IgD-negative memory B cell (primary cell): ENCODE measurements around the gene SLC22A4. TPM values are rescaled to one million over a fixed set of nuclear protein-coding genes. Genes with fewer than 3 reads are reported as not detected.
A peak's percentile ranks its signal among the peaks of the same experiment; 100 is the strongest.

Experiments
- H3K27ac Mint-ChIP-seq, 3 donors: one replicate each; pipeline ENCODE4 v1.8.0; 2020 to 2022; ENCODE audit warnings: mild to moderate bottlenecking in 3 of 3, mixed read lengths in 3 of 3, moderate library complexity in 1 of 3
- H3K27me3 Mint-ChIP-seq: one replicate; pipeline ENCODE4 v1.8.0; 2021; ENCODE audit warnings: mixed read lengths
- H3K36me3 Mint-ChIP-seq: one replicate; pipeline ENCODE4 v1.8.0; 2020; ENCODE audit warnings: mild to moderate bottlenecking, mixed read lengths
- H3K4me1 Mint-ChIP-seq, 3 donors: one replicate each; pipeline ENCODE4 v1.8.0; 2020 to 2022; ENCODE audit warnings: mixed read lengths in 3 of 3, mild to moderate bottlenecking in 1 of 3
- H3K4me3 Mint-ChIP-seq, 4 donors: one replicate each; pipeline ENCODE4 v1.8.0; 2020 to 2022; ENCODE audit warnings: mild to moderate bottlenecking in 4 of 4, mixed read lengths in 4 of 4, moderate library complexity in 3 of 4
- H3K9me3 Mint-ChIP-seq, 3 donors: one replicate each; pipeline ENCODE4 v1.8.0; 2020 to 2021; ENCODE audit warnings: mixed read lengths in 3 of 3, mild to moderate bottlenecking in 1 of 3
- polyA plus RNA-seq: library from polyadenylated mRNA; unstranded; fragments of 300-500 nt; fragmentation: Illumina TruSeq; gene quantifications from one replicate; pipeline ENCODE4 v1.2.3, GENCODE V29; 2021

The SLC22A4 gene
- polyA plus RNA-seq, 1 donor from 2014 or later: not detected

DNA sequence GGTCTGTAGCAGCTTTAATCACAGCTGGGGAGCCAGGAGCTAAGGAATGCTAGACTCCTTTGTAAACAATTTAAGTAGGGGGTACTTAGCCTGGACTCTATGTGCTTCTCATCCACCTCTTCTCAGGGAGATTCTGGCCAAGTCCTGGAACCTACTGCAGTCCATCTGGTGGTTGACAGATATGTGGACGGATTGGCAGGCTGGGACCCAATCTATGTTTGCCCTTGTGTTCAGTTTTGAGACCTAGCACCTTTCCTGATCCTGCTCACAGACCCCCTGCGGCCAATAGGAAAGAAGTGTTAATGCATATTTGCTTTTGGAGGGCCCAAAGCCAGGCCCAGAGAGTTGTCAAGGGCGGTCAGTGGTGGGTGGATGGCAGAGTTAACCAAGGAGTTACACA lies 81.8 kb downstream of the SLC22A4 start:
- Mint-ChIP-seq H3K4me1 (peaks cover 6 to 8% (median 7%) of the 10 kb centered on the region in 3 donors), H3K4me3 (no peak overlapping the region), H3K27ac (no peak overlapping the region), H3K27me3 (no peaks in the 10 kb centered on the region), H3K9me3 (no peaks in the 10 kb centered on the region), H3K36me3 (no peaks in the 10 kb centered on the region)

DNA sequence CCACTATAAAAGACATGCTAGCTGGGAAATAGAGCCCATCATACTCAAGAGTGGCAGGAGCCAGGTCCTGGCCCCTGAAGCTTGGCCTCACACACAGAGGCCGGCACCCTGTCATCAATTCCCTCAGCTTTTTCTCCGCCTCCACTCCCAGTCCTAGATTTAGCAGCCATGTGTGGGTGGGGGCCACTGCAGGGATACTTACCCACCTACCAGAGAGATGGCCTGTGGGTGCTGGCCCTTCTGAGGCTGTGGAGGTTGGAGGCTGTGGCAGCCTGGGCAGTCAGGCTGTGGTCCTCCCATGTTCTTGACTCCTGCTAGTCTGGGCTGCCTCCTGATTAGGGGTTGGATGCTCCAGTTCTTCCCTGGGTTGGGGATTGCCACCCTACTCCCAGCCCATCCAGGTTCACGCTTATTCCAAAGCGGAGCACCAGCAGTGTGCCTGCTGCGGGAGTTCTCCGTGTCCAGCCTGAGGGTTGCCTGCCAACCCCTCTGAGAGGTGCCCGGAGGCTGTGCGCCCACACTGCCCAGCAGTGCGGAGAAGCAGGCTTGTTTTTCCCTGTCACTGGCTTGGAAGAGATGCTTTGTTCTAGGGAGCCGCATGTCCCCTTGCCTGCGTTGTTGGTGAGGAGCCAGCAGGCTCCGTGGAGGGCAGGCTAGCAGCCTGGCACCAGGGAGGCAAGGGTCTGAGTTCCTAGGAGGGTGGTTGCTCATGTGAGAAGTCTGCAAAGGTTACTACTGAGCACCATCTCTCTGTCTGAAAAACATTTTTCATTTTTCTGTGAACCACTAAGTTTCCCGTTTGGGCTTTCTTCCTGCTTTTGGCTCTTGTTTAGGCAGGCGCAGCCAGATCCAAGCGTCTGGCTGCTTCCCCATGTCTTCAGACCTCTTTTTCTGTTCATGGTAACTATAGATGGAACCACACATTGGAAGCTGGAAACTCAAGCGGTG lies 82.8 kb downstream of the SLC22A4 start:
- no peak overlapping the region for H3K4me3 Mint-ChIP-seq
- no peaks in the 10 kb centered on the region for H3K36me3 Mint-ChIP-seq
- no peaks in the 10 kb centered on the region for H3K9me3 Mint-ChIP-seq
- no peak overlapping the region for H3K27ac Mint-ChIP-seq
- peaks cover 0 to 2% (median 0%) of the 10 kb centered on the region in 3 donors for H3K4me1 Mint-ChIP-seq
- no peaks in the 10 kb centered on the region for H3K27me3 Mint-ChIP-seq

DNA sequence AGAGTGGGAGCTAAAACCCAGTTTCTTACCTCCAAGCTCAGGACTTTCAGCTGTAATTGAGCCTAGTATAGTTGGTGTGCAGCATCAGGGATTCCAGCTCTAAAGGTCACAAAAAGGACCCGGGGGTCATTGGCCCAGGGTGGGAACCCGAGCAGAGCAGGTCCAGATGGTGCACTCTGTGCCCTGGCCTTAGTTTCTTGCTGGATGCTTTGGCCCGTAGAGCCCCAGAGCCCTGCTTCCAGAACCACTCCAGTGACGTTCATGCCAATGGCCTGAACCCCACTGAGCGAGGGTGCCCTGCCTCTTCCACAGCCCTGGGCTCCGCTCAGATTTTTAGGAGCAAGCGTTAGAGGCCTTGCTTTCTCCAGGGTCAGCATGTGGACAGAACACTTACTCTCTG lies 83.5 kb downstream of the SLC22A4 start:
- Mint-ChIP-seq H3K36me3 (no peaks in the 10 kb centered on the region), H3K4me1 (no peaks in the 10 kb centered on the region), H3K9me3 (no peaks in the 10 kb centered on the region), H3K27ac (no peak overlapping the region), H3K27me3 (no peaks in the 10 kb centered on the region), H3K4me3 (no peak overlapping the region)

GRCh38 chr5:132378580-132378979 lies 84.4 kb downstream of the SLC22A4 start:
- Mint-ChIP-seq H3K36me3 (no peaks in the 10 kb centered on the region), H3K4me3 (no peak overlapping the region), H3K9me3 (no peaks in the 10 kb centered on the region), H3K27ac (no peak overlapping the region), H3K4me1 (no peaks in the 10 kb centered on the region), H3K27me3 (no peaks in the 10 kb centered on the region)

DNA sequence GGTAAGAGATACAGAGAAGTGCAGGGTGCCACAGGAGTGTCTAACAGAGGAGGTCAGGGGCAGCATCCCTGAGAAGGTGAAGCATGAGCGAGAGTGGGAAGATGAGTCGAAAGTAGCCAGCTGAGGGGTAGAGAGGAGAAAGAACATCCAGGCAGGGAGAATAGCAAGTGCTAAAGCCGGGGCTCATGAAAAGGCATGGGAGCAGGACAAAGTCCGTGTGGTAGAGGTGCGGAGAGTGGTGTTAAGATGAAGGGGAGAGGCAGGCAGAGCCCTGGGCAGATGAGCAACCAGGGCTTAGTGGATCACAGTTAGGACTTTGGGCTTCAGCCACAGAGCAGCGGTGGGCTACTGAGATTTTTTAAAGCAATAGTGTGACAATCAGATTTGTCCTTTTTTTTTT lies 85.9 kb downstream of the SLC22A4 start:
- Mint-ChIP-seq H3K27me3 (no peaks in the 10 kb centered on the region), H3K4me1 (peaks cover 0 to under 1% (median under 1%) of the 10 kb centered on the region in 3 donors), H3K9me3 (no peaks in the 10 kb centered on the region), H3K27ac (no peak overlapping the region), H3K36me3 (no peaks in the 10 kb centered on the region), H3K4me3 (no peak overlapping the region)

DNA sequence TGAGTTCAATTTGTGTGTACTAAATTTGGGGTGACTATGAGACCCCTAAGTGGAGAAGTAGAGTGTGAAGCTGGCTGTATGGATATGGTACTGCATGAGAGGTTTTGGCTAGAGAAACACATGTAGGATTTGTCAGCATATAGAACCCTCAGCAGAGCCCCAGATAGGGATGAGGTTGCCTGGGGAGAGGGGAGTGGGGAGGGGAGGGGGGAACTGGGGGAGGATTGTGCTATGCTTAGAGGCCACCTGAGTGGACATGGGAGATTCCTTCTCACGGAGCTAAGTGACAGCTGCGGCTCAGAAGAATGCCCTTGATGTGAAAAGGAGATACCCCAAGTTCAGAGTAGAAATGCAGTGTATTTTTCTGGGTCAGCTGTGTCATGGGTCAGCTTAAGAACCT lies 86.5 kb downstream of the SLC22A4 start:
- peaks cover 3 to 7% (median 7%) of the 10 kb centered on the region in 3 donors for H3K4me1 Mint-ChIP-seq
- H3K9me3 Mint-ChIP-seq: no peaks in the 10 kb centered on the region
- H3K36me3 Mint-ChIP-seq: no peaks in the 10 kb centered on the region
- no peaks in the 10 kb centered on the region for H3K27me3 Mint-ChIP-seq
- peak overlapping the region in 1 of 3 donors; percentile 52 for H3K27ac Mint-ChIP-seq
- H3K4me3 Mint-ChIP-seq: no peak overlapping the region

GRCh38 chr5:132381614-132382013 lies 87.4 kb downstream of the SLC22A4 start:
- H3K4me1 Mint-ChIP-seq: peaks cover 11 to 12% (median 12%) of the 10 kb centered on the region in 3 donors
- no peaks in the 10 kb centered on the region for H3K27me3 Mint-ChIP-seq
- no peaks in the 10 kb centered on the region for H3K9me3 Mint-ChIP-seq
- no peak overlapping the region for H3K27ac Mint-ChIP-seq
- no peaks in the 10 kb centered on the region for H3K36me3 Mint-ChIP-seq
- H3K4me3 Mint-ChIP-seq: no peak overlapping the region

- no peaks in the 10 kb centered on the region for H3K27me3 Mint-ChIP-seq
- H3K9me3 Mint-ChIP-seq: no peaks in the 10 kb centered on the region
- no peak overlapping the region for H3K27ac Mint-ChIP-seq
- no peaks in the 10 kb centered on the region for H3K36me3 Mint-ChIP-seq
- H3K4me1 Mint-ChIP-seq: peaks cover 13 to 16% (median 15%) of the 10 kb centered on the region in 3 donors
- no peak overlapping the region for H3K4me3 Mint-ChIP-seq
Measured at GRCh38 chr5:132383261-132383660, 89.1 kb downstream of the SLC22A4 start.

DNA sequence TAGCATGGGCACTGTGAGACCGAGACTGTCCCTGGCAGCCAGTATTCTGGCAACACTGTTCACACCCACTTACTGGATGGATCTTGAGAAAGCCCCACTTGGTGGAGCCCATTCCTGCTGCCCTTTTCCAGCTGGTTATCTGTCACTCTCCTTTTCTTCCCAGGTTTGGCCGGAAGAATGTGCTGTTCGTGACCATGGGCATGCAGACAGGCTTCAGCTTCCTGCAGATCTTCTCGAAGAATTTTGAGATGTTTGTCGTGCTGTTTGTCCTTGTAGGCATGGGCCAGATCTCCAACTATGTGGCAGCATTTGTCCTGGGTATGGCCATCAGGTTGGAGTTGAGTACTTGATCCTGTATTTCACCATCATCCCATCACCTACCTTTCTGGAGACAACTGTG lies 89.8 kb downstream of the SLC22A4 start:
- Mint-ChIP-seq H3K9me3 (no peaks in the 10 kb centered on the region), H3K4me3 (no peak overlapping the region), H3K27ac (no peak overlapping the region), H3K36me3 (no peaks in the 10 kb centered on the region), H3K27me3 (no peaks in the 10 kb centered on the region), H3K4me1 (peaks cover 13 to 16% (median 15%) of the 10 kb centered on the region in 3 donors)

DNA sequence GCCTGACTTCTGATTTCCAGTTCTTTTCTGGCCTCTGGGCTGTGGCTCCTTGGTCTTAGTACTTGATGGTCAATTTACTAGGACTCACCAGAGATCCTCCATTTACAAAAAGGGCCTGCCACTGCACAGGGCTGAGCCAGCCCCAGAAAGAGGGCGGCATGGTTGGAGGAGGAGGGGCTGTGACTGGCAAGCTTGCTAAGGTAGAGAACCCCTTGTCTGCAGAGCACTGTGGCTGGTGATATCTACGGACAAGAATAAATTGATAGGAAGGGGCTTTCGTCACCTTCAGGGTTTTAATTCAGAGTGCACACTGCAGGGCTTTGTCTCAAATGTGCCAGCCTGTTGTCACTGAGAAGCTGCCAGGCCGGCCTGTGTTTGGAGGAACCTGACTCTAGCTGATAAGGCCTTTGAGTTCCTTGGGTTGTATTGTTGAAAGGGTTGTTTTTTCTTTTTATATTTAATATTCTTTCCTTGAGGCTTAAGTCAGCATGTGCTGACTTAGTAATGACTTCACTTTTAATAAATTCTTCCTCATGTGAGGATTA lies 90.4 kb downstream of the SLC22A4 start:
- H3K27me3 Mint-ChIP-seq: no peaks in the 10 kb centered on the region
- no peaks in the 10 kb centered on the region for H3K9me3 Mint-ChIP-seq
- peaks cover 13 to 16% (median 15%) of the 10 kb centered on the region in 3 donors for H3K4me1 Mint-ChIP-seq
- no peaks in the 10 kb centered on the region for H3K36me3 Mint-ChIP-seq
- H3K4me3 Mint-ChIP-seq: no peak overlapping the region
- H3K27ac Mint-ChIP-seq: no peak overlapping the region

DNA sequence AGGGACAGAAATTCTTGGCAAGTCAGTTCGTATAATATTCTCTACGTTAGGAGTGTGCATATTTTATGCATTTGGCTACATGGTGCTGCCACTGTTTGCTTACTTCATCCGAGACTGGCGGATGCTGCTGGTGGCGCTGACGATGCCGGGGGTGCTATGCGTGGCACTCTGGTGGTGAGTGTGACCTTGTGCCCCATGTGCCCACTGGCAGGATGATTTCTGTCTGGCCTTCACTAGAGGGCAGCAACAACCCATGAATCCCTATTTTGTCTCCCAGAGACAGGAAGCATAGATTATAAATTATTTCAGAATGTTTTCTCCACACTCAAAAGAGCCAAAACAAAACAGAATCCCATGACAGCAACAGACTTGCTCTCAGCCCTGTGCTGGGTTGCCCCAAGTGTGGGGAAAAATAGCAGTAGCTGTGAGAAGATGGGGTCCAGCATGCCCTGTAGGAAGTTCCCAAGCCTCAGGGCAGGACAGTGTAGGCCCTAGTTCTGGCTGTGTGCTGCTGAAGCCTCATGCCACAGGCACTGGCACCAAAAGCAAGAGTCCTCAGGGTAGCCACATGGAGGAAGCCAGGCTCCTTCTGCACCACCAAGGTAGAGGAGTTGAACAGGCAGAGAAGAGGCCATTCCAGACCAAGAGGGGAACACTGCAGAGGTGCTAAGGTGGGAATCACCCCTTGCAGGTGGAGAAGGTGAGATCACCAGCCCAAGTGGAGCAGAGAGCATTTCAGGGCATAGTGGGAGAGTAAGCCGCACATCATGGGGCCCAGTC lies 91.3 kb downstream of the SLC22A4 start:
- Mint-ChIP-seq H3K9me3 (no peaks in the 10 kb centered on the region), H3K27ac (peak overlapping the region in 1 of 3 donors; percentile 16), H3K27me3 (no peaks in the 10 kb centered on the region), H3K4me1 (peaks cover 13 to 16% (median 15%) of the 10 kb centered on the region in 3 donors), H3K4me3 (no peak overlapping the region), H3K36me3 (no peaks in the 10 kb centered on the region)

DNA sequence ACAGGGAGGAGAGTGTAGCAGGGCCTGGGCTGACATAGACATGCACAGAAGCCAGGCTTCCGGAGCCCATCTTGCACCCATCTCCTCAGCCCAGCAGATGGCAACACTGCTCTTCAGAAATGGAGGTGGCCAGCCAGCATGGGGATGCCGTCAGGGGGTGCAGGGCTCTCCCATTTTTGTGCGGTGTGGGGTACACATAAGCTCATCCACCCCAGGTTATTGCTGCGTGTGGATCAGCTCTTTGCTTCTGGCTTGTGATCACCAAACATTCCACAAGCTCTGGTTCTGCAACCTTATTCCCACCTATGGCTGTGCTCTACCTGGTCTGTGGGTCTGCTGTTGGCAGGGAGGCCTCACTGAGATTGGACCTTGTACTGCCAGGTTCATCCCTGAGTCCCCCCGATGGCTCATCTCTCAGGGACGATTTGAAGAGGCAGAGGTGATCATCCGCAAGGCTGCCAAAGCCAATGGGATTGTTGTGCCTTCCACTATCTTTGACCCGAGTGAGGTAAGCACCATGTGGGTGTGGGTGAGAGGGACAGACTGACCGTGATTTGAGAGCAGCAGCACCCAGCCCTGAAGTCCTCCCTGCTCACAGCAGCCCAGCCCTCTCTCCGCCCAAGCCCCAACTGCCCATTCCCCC lies 92.6 kb downstream of the SLC22A4 start:
- Mint-ChIP-seq H3K4me3 (no peak overlapping the region), H3K36me3 (peaks cover 3% of the 10 kb centered on the region), H3K27me3 (no peaks in the 10 kb centered on the region), H3K27ac (peak overlapping the region in 1 of 3 donors; percentile 58), H3K4me1 (peaks cover 13 to 19% (median 16%) of the 10 kb centered on the region in 3 donors), H3K9me3 (no peaks in the 10 kb centered on the region)

GRCh38 chr5:132387640-132388117 lies 93.5 kb downstream of the SLC22A4 start:
- H3K4me3 Mint-ChIP-seq: no peak overlapping the region
- no peaks in the 10 kb centered on the region for H3K27me3 Mint-ChIP-seq
- no peaks in the 10 kb centered on the region for H3K9me3 Mint-ChIP-seq
- peaks cover 13 to 23% (median 16%) of the 10 kb centered on the region in 3 donors for H3K4me1 Mint-ChIP-seq
- peaks cover 3% of the 10 kb centered on the region for H3K36me3 Mint-ChIP-seq
- peak overlapping the region in 1 of 3 donors; percentile 75 for H3K27ac Mint-ChIP-seq

GRCh38 chr5:132388244-132389050 lies 94.3 kb downstream of the SLC22A4 start:
- H3K27ac Mint-ChIP-seq: no peak overlapping the region
- H3K27me3 Mint-ChIP-seq: no peaks in the 10 kb centered on the region
- peaks cover 16 to 24% (median 17%) of the 10 kb centered on the region in 3 donors for H3K4me1 Mint-ChIP-seq
- H3K4me3 Mint-ChIP-seq: no peak overlapping the region
- H3K36me3 Mint-ChIP-seq: peaks cover 3% of the 10 kb centered on the region
- H3K9me3 Mint-ChIP-seq: no peaks in the 10 kb centered on the region
